IMR-90 (cell line): ENCODE measurements around the gene EVI2A. TPM values are rescaled to one million over a fixed set of nuclear protein-coding genes. Genes with fewer than 3 reads are reported as not detected.

ENCODE experiments used
- ATAC-seq: fragments of 200-7000 bp; cut with Tn5 transposase; 2 replicates; pipeline ENCODE4 v1.9.1; 2020; ENCODE audit warnings: low read depth, mild to moderate bottlenecking, moderate library complexity
- BruUV-seq: library from RNA; stranded (reverse); fragments of 400-500 nt; replicated peaks from 2 replicates; lab custom pipeline; 2021; lab: Mats Ljungman, UMichigan
- CTCF ChIA-PET: fragments of 300-600 bp; formaldehyde crosslinking; extraction: SDS; loops from one replicate; lab custom pipeline; 2021; ENCODE audit warnings: antibody characterized with exemption; lab: Yijun Ruan, JAX
- POLR2A ChIA-PET: fragments of 300-600 bp; sonication (Branson Sonifier 250); formaldehyde crosslinking; loops from one replicate; lab custom pipeline; 2022; ENCODE audit warnings: antibody characterized with exemption; ENCODE audit not compliant: unreplicated experiment; lab: Charles Lee
- DNase-seq: peaks from one replicate; pipeline ENCODE4 v3.0.0; 2013
- H2AFZ ChIP-seq: replicated peaks from 2 replicates; pipeline ENCODE3; 2013; ENCODE audit warnings: low read length, mild to moderate bottlenecking; ENCODE audit not compliant: poor library complexity
- H2AK5ac ChIP-seq: 2 replicates; pipeline ENCODE4 v1.6.1; 2013; ENCODE audit warnings: low read depth, low read length, inconsistent platforms
- H2AK9ac ChIP-seq: replicated peaks from 2 replicates; pipeline ENCODE3; 2013; ENCODE audit warnings: mild to moderate bottlenecking, low read depth, low read length, moderate library complexity; ENCODE audit not compliant: poor library complexity
- H2BK120ac ChIP-seq: 2 replicates; pipeline ENCODE4 v1.6.1; 2013; ENCODE audit warnings: low read depth, low read length, inconsistent platforms
- H2BK15ac ChIP-seq: 3 replicates; pipeline ENCODE4 v1.6.1; 2013; ENCODE audit warnings: low read depth, low read length, inconsistent platforms
- H2BK20ac ChIP-seq: 2 replicates; pipeline ENCODE4 v1.6.1; 2013; ENCODE audit warnings: low read depth, mild to moderate bottlenecking, inconsistent platforms, low read length, moderate library complexity
- H2BK5ac ChIP-seq: 2 replicates; pipeline ENCODE4 v1.6.1; 2013; ENCODE audit warnings: mild to moderate bottlenecking, low read depth, low read length, inconsistent platforms; ENCODE audit not compliant: poor library complexity, severe bottlenecking
- H3K14ac ChIP-seq: replicated peaks from 2 replicates; pipeline ENCODE4 v1.6.1; 2013; ENCODE audit warnings: low read depth, low read length, inconsistent platforms
- H3K18ac ChIP-seq: 2 replicates; pipeline ENCODE4 v1.6.1; 2013; ENCODE audit warnings: low read depth, low read length, control low read depth
- H3K23ac ChIP-seq: 2 replicates; pipeline ENCODE4 v1.6.1; 2013; ENCODE audit warnings: low read depth, low read length, inconsistent platforms
- H3K27ac ChIP-seq: 2 replicates; pipeline ENCODE4 v1.5.1; 2013; ENCODE audit warnings: mild to moderate bottlenecking, control low read depth, low read length; ENCODE audit not compliant: insufficient read depth
- H3K27me3 ChIP-seq: 2 replicates; pipeline ENCODE4 v1.6.1; 2013; ENCODE audit warnings: low read length; ENCODE audit not compliant: control insufficient read depth, insufficient read depth
- H3K36me3 ChIP-seq: 2 replicates; pipeline ENCODE4 v1.6.1; 2013; ENCODE audit warnings: low read length, mixed read lengths; ENCODE audit not compliant: control insufficient read depth, insufficient read depth
- H3K4ac ChIP-seq: 2 replicates; pipeline ENCODE4 v1.6.1; 2013; ENCODE audit warnings: low read depth, low read length, inconsistent platforms
- H3K4me1 ChIP-seq: 2 replicates; pipeline ENCODE4 v1.6.1; 2013; ENCODE audit warnings: low read length, mixed read lengths; ENCODE audit not compliant: control insufficient read depth, insufficient read depth
- H3K4me2 ChIP-seq: 2 replicates; pipeline ENCODE4 v1.6.1; 2013; ENCODE audit warnings: low read depth, mild to moderate bottlenecking, control low read depth, low read length, moderate library complexity
- H3K4me3 ChIP-seq: 2 replicates; pipeline ENCODE4 v1.5.1; 2013; ENCODE audit warnings: low read depth, mild to moderate bottlenecking, control low read depth, low read length, moderate library complexity; ENCODE audit not compliant: insufficient read depth
- H3K56ac ChIP-seq: 2 replicates; pipeline ENCODE4 v1.6.1; 2013; ENCODE audit warnings: low read length, inconsistent platforms; ENCODE audit not compliant: insufficient read depth; ENCODE audit errors: extremely low read depth
- H3K79me1 ChIP-seq, 2 experiments: 2 replicates each; pipeline ENCODE4 v1.6.1; 2013; ENCODE audit warnings: low read length in 2 of 2, inconsistent platforms in 1 of 2, low read depth in 1 of 2
- H3K9ac ChIP-seq: 2 replicates; pipeline ENCODE4 v1.6.1; 2013; ENCODE audit warnings: low read depth, low read length, control low read depth
- H3K9me1 ChIP-seq: 2 replicates; pipeline ENCODE4 v1.6.1; 2013; ENCODE audit warnings: low read length, inconsistent platforms; ENCODE audit not compliant: insufficient read depth
- H3K9me3 ChIP-seq: 2 replicates; pipeline ENCODE4 v1.6.1; 2013; ENCODE audit warnings: low read length; ENCODE audit not compliant: control insufficient read depth, insufficient read depth
- H4K20me1 ChIP-seq: 2 replicates; pipeline ENCODE4 v1.6.1; 2013; ENCODE audit warnings: low read length, inconsistent platforms; ENCODE audit not compliant: insufficient read depth
- H4K5ac ChIP-seq: 2 replicates; pipeline ENCODE4 v1.6.1; 2013; ENCODE audit warnings: mild to moderate bottlenecking, low read depth, low read length, control low read depth
- H4K8ac ChIP-seq, 2 experiments: 2 replicates each; pipeline ENCODE4 v1.6.1; 2013; ENCODE audit warnings: low read depth in 2 of 2, low read length in 2 of 2, control low read depth in 1 of 2, inconsistent platforms in 1 of 2
- H4K91ac ChIP-seq: 2 replicates; pipeline ENCODE4 v1.6.1; 2013; ENCODE audit warnings: low read depth, low read length, inconsistent platforms; ENCODE audit not compliant: insufficient read depth
- BHLHE40 ChIP-seq: fragments of 150-350 bp; IDR thresholded peaks from 2 replicates; pipeline ENCODE4 v1.6.1; 2016; ENCODE audit warnings: mild to moderate bottlenecking, low read depth, low read length
- CEBPB ChIP-seq: IDR thresholded peaks from 2 replicates; pipeline ENCODE4 v1.6.1; 2012; ENCODE audit warnings: low read depth, low read length, improper control_type of control experiment
- CHD1 ChIP-seq: IDR thresholded peaks from 2 replicates; pipeline ENCODE4 v1.6.1; 2012; ENCODE audit warnings: low read depth, low read length, improper control_type of control experiment
- CTCF ChIP-seq: conservative IDR thresholded peaks from 2 replicates; pipeline ENCODE4 v1.5.1; 2012; ENCODE audit warnings: mild to moderate bottlenecking, low read depth, low read length, improper control_type of control experiment
- ELK1 ChIP-seq: fragments of 150-350 bp; IDR thresholded peaks from 2 replicates; pipeline ENCODE4 v1.6.1; 2016; ENCODE audit warnings: low read depth, mild to moderate bottlenecking, low read length, moderate library complexity, borderline replicate concordance
- FOS ChIP-seq: fragments of 150-350 bp; IDR thresholded peaks from 2 replicates; pipeline ENCODE4 v1.6.1; 2016; ENCODE audit warnings: low read depth, low read length
- MAFK ChIP-seq: IDR thresholded peaks from 2 replicates; pipeline ENCODE4 v1.6.1; 2012; ENCODE audit warnings: low read depth, low read length, improper control_type of control experiment
- MAZ ChIP-seq: IDR thresholded peaks from 2 replicates; pipeline ENCODE4 v1.6.1; 2012; ENCODE audit warnings: low read depth, mild to moderate bottlenecking, low read length, improper control_type of control experiment, moderate library complexity, borderline replicate concordance
- POLR2A ChIP-seq: IDR thresholded peaks from 2 replicates; pipeline ENCODE4 v1.6.1; 2012; ENCODE audit warnings: mild to moderate bottlenecking, low read depth, low read length
- RAD21 ChIP-seq: IDR thresholded peaks from 2 replicates; pipeline ENCODE4 v1.6.1; 2012; ENCODE audit warnings: low read length, improper control_type of control experiment
- WGBS, 2 experiments: methylation state at CpG; one replicate each; pipeline versions ENCODE4 v1.1.5 to v1.1.7; 2013; ENCODE audit warnings: missing lambda C conversion rate in 2 of 2; ENCODE audit not compliant: insufficient read length in 1 of 2; ENCODE audit errors: extremely low coverage in 2 of 2; 5-methylcytosine and 5-hydroxymethylcytosine counted together
- dilution Hi-C: fragments of 300-500 bp; cut with HindIII; formaldehyde crosslinking; loops from one replicate; pipeline ENCODE4 v1.14.3; 2018; ENCODE audit warnings: low sequenced_read_pairs; ENCODE audit not compliant: unreplicated experiment
- in situ Hi-C: fragments of 300-500 bp; cut with MboI; formaldehyde crosslinking; loops from 3 replicates; pipeline ENCODE4 v1.14.3; 2019; ENCODE audit warnings: low sequenced_read_pairs, inconsistent platforms, mixed read lengths
- intact Hi-C: fragments of 100-400 bp; cut with micrococcal nuclease; formaldehyde crosslinking; loops from 2 replicates; pipeline ENCODE4 v1.10.0; 2022
- polyA plus RNA-seq, 3 experiments: library from polyadenylated mRNA; depleted of rRNA; stranded (reverse); fragments of >200 nt; gene quantifications; 2 replicates each; pipeline ENCODE4 v1.2.3, GENCODE V29; 2012; ENCODE audit warnings: low replicate concordance in 1 of 3
- total RNA-seq: library from RNA; depleted of rRNA; stranded (reverse); fragments of >200 nt; gene quantifications from 2 replicates; pipeline ENCODE4 v1.2.3, GENCODE V29; 2012

EVI2A gene
- total and polyA plus RNA-seq, 2 of the 4 experiments (the other 2 are of a cell fraction) = 0.50 to 0.90 TPM

- dilution Hi-C loops (no loop called here), in situ Hi-C loops (no loop called here), intact Hi-C loops (no loop called here)
- H4K8ac ChIP-seq = no peak overlapping the region
- no peak overlapping the region for H3K23ac ChIP-seq
- no TSS peak for BruUV-seq
- H3K4me2 ChIP-seq = no peak overlapping the region
- H2AK5ac ChIP-seq = no peak overlapping the region
- no peaks in the 10 kb centered on the region for H3K9me3 ChIP-seq
- no peak overlapping the region for H2AFZ ChIP-seq
- H3K27me3 ChIP-seq = no peaks in the 10 kb centered on the region
- H3K14ac ChIP-seq = no peak overlapping the region
- no peak for TF ChIP-seq CEBPB
- no peak for TF ChIP-seq MAZ
- no peak for TF ChIP-seq MAFK
- no peak for TF ChIP-seq BHLHE40
- TF ChIP-seq ELK1 = no peak
- no peak for TF ChIP-seq CTCF
- TF ChIP-seq FOS = no peak
- TF ChIP-seq CHD1 = no peak
- no peak for TF ChIP-seq POLR2A
- no peak for TF ChIP-seq RAD21
- no peak overlapping the region for H2BK120ac ChIP-seq
- no peak overlapping the region for H2AK9ac ChIP-seq
- no peak overlapping the region for H2BK15ac ChIP-seq
- H4K91ac ChIP-seq = no peak overlapping the region
- no peak overlapping the region for H4K5ac ChIP-seq
- ChIA-PET POLR2A (no interaction called here), CTCF (interaction anchor here (1.3 kb wide), 1 partner anchor 17 kb away, joined by 3 read pairs; no protein-coding TSS in a partner anchor)
- no peak overlapping the region for H3K4me3 ChIP-seq
- H2BK5ac ChIP-seq = no peak overlapping the region
- no peak overlapping the region for H3K18ac ChIP-seq
- no peak overlapping the region for H2BK20ac ChIP-seq
- 0 out of 2 replicates have a peak, but pooled peaks cover 3% of the 10 kb centered on the region for H3K9me1 ChIP-seq
- peaks cover 1% of the 10 kb centered on the region; the same call in 1 of the 2 replicates for H3K36me3 ChIP-seq
- H3K4ac ChIP-seq = no peak overlapping the region
- H3K9ac ChIP-seq = no peak overlapping the region
- H3K27ac ChIP-seq = no peak overlapping the region
- ATAC-seq (no peak), DNase-seq (no peak)
- no peak overlapping the region for H3K56ac ChIP-seq
- peaks cover 6 to 22% of the 10 kb centered on the region in 2 experiments; a peak in 3 of 4 replicates for H3K79me1 ChIP-seq
- H4K20me1 ChIP-seq = no peaks in the 10 kb centered on the region
- no CpG with 5 or more reads among the region's 1 CpG for WGBS, 2 experiments
- H3K4me1 ChIP-seq = no peaks in the 10 kb centered on the region
Measured at GRCh38 chr17:31286587-31286986, 34.8 kb downstream of the EVI2A start.
